Measurements from ENCODE around the gene CSRNP3.

The CSRNP3 gene

DNA sequence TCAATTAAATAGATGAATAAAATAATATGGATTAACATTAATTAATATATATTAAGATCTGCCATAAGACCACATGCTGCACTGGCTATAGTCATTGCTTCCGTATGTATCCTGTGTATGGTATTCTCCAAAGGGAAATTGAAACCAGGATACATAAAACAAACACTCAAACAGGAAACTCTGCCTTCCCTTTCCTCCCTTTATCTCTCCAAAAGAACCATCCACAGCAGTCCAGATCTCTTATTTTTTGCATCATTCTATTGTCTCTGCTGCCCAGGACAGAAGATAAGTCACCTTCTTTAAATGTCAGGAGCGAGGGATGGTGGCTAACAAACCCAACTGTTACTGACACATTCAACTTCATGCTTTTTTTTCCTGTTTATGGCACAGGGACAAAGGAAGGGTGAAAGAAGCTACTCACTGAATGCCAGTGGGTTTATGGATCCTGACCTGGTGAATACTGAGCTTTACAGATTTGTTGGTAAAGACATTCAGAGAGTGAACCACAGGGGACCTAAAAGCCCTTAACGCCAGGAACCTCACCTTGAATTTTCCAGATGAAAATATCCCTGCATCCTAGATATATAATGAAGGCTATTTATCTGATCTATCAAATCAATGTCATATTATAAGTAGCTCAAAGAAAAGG is 67.5 kb downstream of the CSRNP3 start:
- no peaks in the 10 kb centered on the region for H3K9me3 ChIP-seq (ENCODE audit: control insufficient read depth, low read length)
- no peaks in the 10 kb centered on the region for H3K4me1 ChIP-seq (ENCODE audit: control insufficient read depth, insufficient read depth, low read length, poor library complexity, severe bottlenecking)
- WGBS, 2 experiments (ENCODE audit: insufficient coverage in 2 of 2): no CpG with 5 or more reads among the region's 3 CpGs
- no peak overlapping the region for H3K4me3 ChIP-seq (ENCODE audit: extremely low read depth, insufficient read depth, low read length, poor library complexity, severe bottlenecking)
- H3K36me3 ChIP-seq (ENCODE audit: control insufficient read depth, insufficient read depth, low read length): no peaks in the 10 kb centered on the region
- H3K27ac ChIP-seq (ENCODE audit: low read depth, low read length, severe bottlenecking): peak overlapping the region; percentile 23

- Histone ChIP-seq H3K36me3 (ENCODE audit: control insufficient read depth, insufficient read depth, low read length) (no peaks in the 10 kb centered on the region), H3K4me3 (ENCODE audit: extremely low read depth, insufficient read depth, low read length, poor library complexity, severe bottlenecking) (no peak overlapping the region), H3K27ac (ENCODE audit: low read depth, low read length, severe bottlenecking) (no peak overlapping the region)
Observed at GRCh38 chr2:165539985-165540384, 70.5 kb downstream of the CSRNP3 start.

DNA sequence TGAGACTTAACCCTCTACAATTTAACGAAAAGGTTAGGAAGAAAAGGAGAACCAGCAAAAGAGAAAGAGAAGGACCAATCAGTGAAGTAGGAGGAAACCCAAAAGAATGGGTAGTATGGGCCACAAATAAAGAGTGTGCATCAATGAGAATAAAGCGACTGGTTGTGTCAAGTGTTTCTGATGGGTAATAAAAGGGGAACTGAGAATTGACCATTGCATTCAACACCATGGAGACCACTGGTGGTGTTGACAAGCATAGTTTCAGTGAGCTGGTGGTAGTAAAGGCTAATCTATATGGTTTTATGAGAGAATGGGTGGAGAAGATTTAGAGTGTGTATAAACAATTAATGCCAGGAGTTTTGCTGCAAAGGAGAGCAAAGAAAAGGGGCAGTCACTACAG is 75.4 kb downstream of the CSRNP3 start:
- no peaks in the 10 kb centered on the region for H3K9me3 ChIP-seq (ENCODE audit: control insufficient read depth, low read length)
- H3K4me1 ChIP-seq (ENCODE audit: control insufficient read depth, insufficient read depth, low read length, poor library complexity, severe bottlenecking): no peaks in the 10 kb centered on the region
- H3K36me3 ChIP-seq (ENCODE audit: control insufficient read depth, insufficient read depth, low read length): no peaks in the 10 kb centered on the region
- no peak overlapping the region for H3K27ac ChIP-seq (ENCODE audit: low read depth, low read length, severe bottlenecking)
- 97 to 100% methylated on average over 1 to 2 of the region's 2 CpGs for WGBS, 2 experiments (ENCODE audit: insufficient coverage in 2 of 2)
- H3K4me3 ChIP-seq (ENCODE audit: extremely low read depth, insufficient read depth, low read length, poor library complexity, severe bottlenecking): no peak overlapping the region

More at GRCh38 chr2:165539985-165540384, 70.5 kb downstream of the CSRNP3 start:
- Histone ChIP-seq H3K9me3 (ENCODE audit: control insufficient read depth, low read length) (no peaks in the 10 kb centered on the region), H3K4me1 (ENCODE audit: control insufficient read depth, insufficient read depth, low read length, poor library complexity, severe bottlenecking) (no peaks in the 10 kb centered on the region)

DNA sequence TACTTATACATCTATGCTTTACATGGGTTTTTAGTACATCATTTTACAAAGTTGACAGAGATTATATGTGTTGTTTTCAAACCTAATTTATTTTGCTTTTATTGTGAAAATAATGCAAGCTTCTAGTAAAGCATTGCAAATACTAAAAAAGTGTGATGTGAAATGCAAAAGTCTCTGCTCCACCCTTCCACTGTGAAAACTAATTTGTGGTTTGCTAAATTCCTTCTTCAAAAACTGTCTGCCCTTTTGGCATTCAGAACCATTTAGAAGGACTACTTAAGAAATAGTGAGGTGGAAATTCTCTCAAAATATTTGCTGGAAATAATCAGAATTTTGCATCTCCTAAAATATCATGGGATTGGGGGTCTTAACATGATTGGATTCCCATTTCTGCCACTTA is 78.4 kb downstream of the CSRNP3 start:
- no peaks in the 10 kb centered on the region for H3K9me3 ChIP-seq (ENCODE audit: control insufficient read depth, low read length)

DNA sequence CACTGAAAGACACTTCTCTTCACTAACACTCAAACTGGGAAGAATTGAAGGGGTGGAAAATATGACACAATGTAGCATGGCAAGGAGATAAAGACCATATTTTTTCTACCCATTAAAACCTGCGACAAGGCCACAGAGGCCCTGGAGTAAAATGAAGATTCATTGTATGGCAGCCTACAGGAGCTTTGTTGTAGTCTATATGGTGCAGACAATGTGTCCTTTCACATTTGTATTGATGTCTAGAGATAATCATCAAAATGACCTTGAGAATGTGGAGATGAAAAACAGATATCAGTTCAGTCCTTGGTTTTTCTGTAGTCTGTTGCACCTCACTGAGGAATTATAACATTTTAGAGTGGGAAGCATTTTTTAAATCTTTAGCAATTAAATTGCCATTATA is 80.1 kb downstream of the CSRNP3 start:
- Histone ChIP-seq H3K9me3 (ENCODE audit: control insufficient read depth, low read length) (no peaks in the 10 kb centered on the region), H3K36me3 (ENCODE audit: control insufficient read depth, insufficient read depth, low read length) (no peaks in the 10 kb centered on the region), H3K4me1 (ENCODE audit: control insufficient read depth, insufficient read depth, low read length, poor library complexity, severe bottlenecking) (no peaks in the 10 kb centered on the region), H3K4me3 (ENCODE audit: extremely low read depth, insufficient read depth, low read length, poor library complexity, severe bottlenecking) (no peak overlapping the region), H3K27ac (ENCODE audit: low read depth, low read length, severe bottlenecking) (no peak overlapping the region)
- no CpG with 5 or more reads among the region's 1 CpG for WGBS, 2 experiments (ENCODE audit: insufficient coverage in 2 of 2)

More for the DNA sequence above, 78.4 kb downstream of the CSRNP3 start:
- H3K36me3 ChIP-seq (ENCODE audit: control insufficient read depth, insufficient read depth, low read length): no peaks in the 10 kb centered on the region
- no peaks in the 10 kb centered on the region for H3K4me1 ChIP-seq (ENCODE audit: control insufficient read depth, insufficient read depth, low read length, poor library complexity, severe bottlenecking)
- H3K4me3 ChIP-seq (ENCODE audit: extremely low read depth, insufficient read depth, low read length, poor library complexity, severe bottlenecking): no peak overlapping the region
- H3K27ac ChIP-seq (ENCODE audit: low read depth, low read length, severe bottlenecking): no peak overlapping the region

GRCh38 chr2:165558832-165559231 is 89.3 kb downstream of the CSRNP3 start:
- H3K36me3 ChIP-seq (ENCODE audit: control insufficient read depth, insufficient read depth, low read length): no peaks in the 10 kb centered on the region
- WGBS, 2 experiments (ENCODE audit: insufficient coverage in 2 of 2): 100% methylated on average over 1 of the region's 2 CpGs; no CpG with 5 or more reads in 1 of the 2 experiments
- no peak overlapping the region for H3K27ac ChIP-seq (ENCODE audit: low read depth, low read length, severe bottlenecking)
- no peak overlapping the region for H3K4me3 ChIP-seq (ENCODE audit: extremely low read depth, insufficient read depth, low read length, poor library complexity, severe bottlenecking)
- H3K4me1 ChIP-seq (ENCODE audit: control insufficient read depth, insufficient read depth, low read length, poor library complexity, severe bottlenecking): no peaks in the 10 kb centered on the region
- no peaks in the 10 kb centered on the region for H3K9me3 ChIP-seq (ENCODE audit: control insufficient read depth, low read length)

DNA sequence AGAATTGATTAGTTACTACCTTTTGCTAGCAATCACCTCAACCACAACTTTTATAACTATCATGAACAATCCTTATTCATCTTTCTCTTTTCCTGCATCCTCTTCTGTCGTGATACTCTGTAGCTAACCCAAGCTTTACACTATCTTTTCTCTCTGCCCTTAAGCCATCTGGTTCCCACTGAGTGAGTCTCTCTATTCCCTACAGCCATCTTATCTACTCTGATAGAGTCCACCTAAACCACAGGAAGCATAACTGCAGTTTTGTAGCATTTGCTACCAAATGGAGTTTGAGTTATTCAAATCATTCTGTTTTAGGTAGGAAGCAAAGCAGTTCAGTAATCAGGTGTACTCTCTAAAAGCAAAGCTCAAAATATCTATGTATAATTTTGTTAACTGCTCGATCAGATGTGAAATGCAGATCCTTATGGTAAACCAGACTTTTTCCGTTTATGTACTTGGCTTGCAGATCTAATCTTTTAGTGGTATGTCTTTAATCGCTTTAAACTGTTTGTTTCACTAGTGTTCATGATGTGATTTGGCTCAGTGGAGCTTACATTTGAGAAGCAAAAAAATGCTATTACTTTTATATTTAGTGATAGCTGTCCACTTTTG is 91.0 kb downstream of the CSRNP3 start:
- Histone ChIP-seq H3K9me3 (ENCODE audit: control insufficient read depth, low read length) (no peaks in the 10 kb centered on the region), H3K4me1 (ENCODE audit: control insufficient read depth, insufficient read depth, low read length, poor library complexity, severe bottlenecking) (no peaks in the 10 kb centered on the region), H3K27ac (ENCODE audit: low read depth, low read length, severe bottlenecking) (no peak overlapping the region), H3K36me3 (ENCODE audit: control insufficient read depth, insufficient read depth, low read length) (no peaks in the 10 kb centered on the region), H3K4me3 (ENCODE audit: extremely low read depth, insufficient read depth, low read length, poor library complexity, severe bottlenecking) (no peak overlapping the region)
- 92 to 94% methylated on average over 3 to 4 of the region's 4 CpGs for WGBS, 2 experiments (ENCODE audit: insufficient coverage in 2 of 2)

- H3K36me3 ChIP-seq (ENCODE audit: control insufficient read depth, insufficient read depth, low read length): no peaks in the 10 kb centered on the region
- H3K4me1 ChIP-seq (ENCODE audit: control insufficient read depth, insufficient read depth, low read length, poor library complexity, severe bottlenecking): no peaks in the 10 kb centered on the region
- H3K9me3 ChIP-seq (ENCODE audit: control insufficient read depth, low read length): no peaks in the 10 kb centered on the region
- no peak overlapping the region for H3K27ac ChIP-seq (ENCODE audit: low read depth, low read length, severe bottlenecking)
- H3K4me3 ChIP-seq (ENCODE audit: extremely low read depth, insufficient read depth, low read length, poor library complexity, severe bottlenecking): no peak overlapping the region
- no CpG with 5 or more reads among the region's 1 CpG for WGBS, 2 experiments (ENCODE audit: insufficient coverage in 2 of 2)
Observed at GRCh38 chr2:165561516-165561915, 92.0 kb downstream of the CSRNP3 start.

GRCh38 chr2:165562233-165562632 is 92.7 kb downstream of the CSRNP3 start:
- H3K27ac ChIP-seq (ENCODE audit: low read depth, low read length, severe bottlenecking): no peak overlapping the region
- no peak overlapping the region for H3K4me3 ChIP-seq (ENCODE audit: extremely low read depth, insufficient read depth, low read length, poor library complexity, severe bottlenecking)
- H3K9me3 ChIP-seq (ENCODE audit: control insufficient read depth, low read length): no peaks in the 10 kb centered on the region
- no peaks in the 10 kb centered on the region for H3K4me1 ChIP-seq (ENCODE audit: control insufficient read depth, insufficient read depth, low read length, poor library complexity, severe bottlenecking)
- H3K36me3 ChIP-seq (ENCODE audit: control insufficient read depth, insufficient read depth, low read length): no peaks in the 10 kb centered on the region

DNA sequence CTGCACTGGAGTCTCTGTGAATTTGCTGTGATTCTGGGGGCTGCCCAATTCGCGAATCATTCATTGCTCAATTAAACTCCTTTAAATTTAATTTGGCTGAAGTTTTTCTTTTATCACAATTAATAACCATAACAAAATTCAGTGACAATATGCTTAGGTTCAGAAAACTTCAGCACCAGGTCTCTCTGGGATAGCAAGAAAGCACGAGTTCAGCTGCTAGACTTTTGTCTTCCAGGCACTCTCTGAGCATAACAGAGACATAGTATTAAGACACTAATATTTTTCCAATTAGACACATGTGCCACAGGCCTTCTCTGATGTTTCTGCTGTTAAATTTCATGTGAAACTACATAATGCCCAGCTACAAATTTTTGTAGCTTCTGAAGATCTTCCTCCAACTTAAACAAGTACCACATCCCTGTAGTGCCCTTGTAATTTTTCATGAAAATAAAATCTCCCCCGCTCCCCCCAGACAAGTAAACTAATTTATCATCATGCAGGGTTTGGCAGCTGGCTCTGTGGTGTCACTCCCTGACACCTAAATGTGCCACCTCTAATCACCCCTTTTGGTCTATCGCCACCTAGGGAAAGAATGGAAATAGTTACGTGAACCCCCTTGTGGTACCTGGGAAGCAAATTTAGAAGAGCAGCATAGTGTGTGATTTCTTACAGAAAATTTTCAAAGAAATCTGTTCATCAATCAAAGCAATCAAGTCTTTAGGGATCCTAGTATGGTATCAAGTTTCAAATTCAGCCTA is 94.1 kb downstream of the CSRNP3 start:
- no peaks in the 10 kb centered on the region for H3K9me3 ChIP-seq (ENCODE audit: control insufficient read depth, low read length)
- WGBS, 2 experiments (ENCODE audit: insufficient coverage in 2 of 2): 91 to 93% methylated on average over 1 to 3 of the region's 6 CpGs

GRCh38 chr2:165566008-165566407 is 96.5 kb downstream of the CSRNP3 start:
- 79 to 94% methylated on average over 3 of the region's 4 CpGs for WGBS, 2 experiments (ENCODE audit: insufficient coverage in 2 of 2)
- no peaks in the 10 kb centered on the region for H3K36me3 ChIP-seq (ENCODE audit: control insufficient read depth, insufficient read depth, low read length)
- no peaks in the 10 kb centered on the region for H3K9me3 ChIP-seq (ENCODE audit: control insufficient read depth, low read length)
- H3K27ac ChIP-seq (ENCODE audit: low read depth, low read length, severe bottlenecking): no peak overlapping the region
- no peak overlapping the region for H3K4me3 ChIP-seq (ENCODE audit: extremely low read depth, insufficient read depth, low read length, poor library complexity, severe bottlenecking)
- H3K4me1 ChIP-seq (ENCODE audit: control insufficient read depth, insufficient read depth, low read length, poor library complexity, severe bottlenecking): no peaks in the 10 kb centered on the region

More for the DNA sequence above, 94.1 kb downstream of the CSRNP3 start:
- no peaks in the 10 kb centered on the region for H3K36me3 ChIP-seq (ENCODE audit: control insufficient read depth, insufficient read depth, low read length)
- no peak overlapping the region for H3K4me3 ChIP-seq (ENCODE audit: extremely low read depth, insufficient read depth, low read length, poor library complexity, severe bottlenecking)
- H3K4me1 ChIP-seq (ENCODE audit: control insufficient read depth, insufficient read depth, low read length, poor library complexity, severe bottlenecking): no peaks in the 10 kb centered on the region
- no peak overlapping the region for H3K27ac ChIP-seq (ENCODE audit: low read depth, low read length, severe bottlenecking)
